HCT116 (cell line): Measurements from ENCODE around the gene ACSM4.

ENCODE experiments used
- CEBPB ChIP-seq: IDR thresholded peaks from 2 replicates; pipeline ENCODE4 v1.6.1; 2012; ENCODE audit warnings: low read depth
- EZH2 ChIP-seq: fragments of 200-600 bp; sonication (generic); IDR thresholded peaks from 2 replicates; pipeline ENCODE4 v1.6.1; 2017; ENCODE audit warnings: antibody characterized with exemption, mixed run types
- POLR2A ChIP-seq: IDR thresholded peaks from 2 replicates; pipeline ENCODE4 v1.7.0; 2011; ENCODE audit warnings: borderline replicate concordance; ENCODE audit not compliant: insufficient read depth, insufficient read length; ENCODE audit errors: extremely low read depth
- POLR2AphosphoS5 ChIP-seq: IDR thresholded peaks from 2 replicates; pipeline ENCODE4 v1.6.1; 2011; ENCODE audit warnings: mild to moderate bottlenecking, low read depth, low read length, moderate library complexity
- SP1 ChIP-seq: IDR thresholded peaks from 2 replicates; pipeline ENCODE4 v1.6.1; 2012; ENCODE audit warnings: low read depth
- TCF7L2 ChIP-seq: IDR thresholded peaks from 2 replicates; pipeline ENCODE4 v1.7.0; 2011; ENCODE audit warnings: borderline replicate concordance, inconsistent platforms; ENCODE audit not compliant: insufficient read depth, insufficient read length; ENCODE audit errors: extremely low read depth
- TF ChIP-seq, protein P1 (sequence below), 3 experiments: fragments of 200-600 bp in 1 of 3; sonication (generic) in 1 of 3; IDR thresholded peaks in 2 of 3; conservative IDR thresholded peaks in 1 of 3; 2 replicates each; pipeline ENCODE4 v1.5.1; 2012 to 2017; ENCODE audit warnings: low read depth in 2 of 3, low read length in 2 of 3, antibody characterized with exemption in 1 of 3, borderline replicate concordance in 1 of 3, control low read depth in 1 of 3, mild to moderate bottlenecking in 1 of 3, mixed read lengths in 1 of 3, mixed run types in 1 of 3, moderate library complexity in 1 of 3; ENCODE audit not compliant: insufficient read depth in 1 of 3
- TF ChIP-seq, protein P2 (sequence below): IDR thresholded peaks from 2 replicates; pipeline ENCODE4 v1.6.1; 2012; ENCODE audit warnings: low read depth

DNA sequence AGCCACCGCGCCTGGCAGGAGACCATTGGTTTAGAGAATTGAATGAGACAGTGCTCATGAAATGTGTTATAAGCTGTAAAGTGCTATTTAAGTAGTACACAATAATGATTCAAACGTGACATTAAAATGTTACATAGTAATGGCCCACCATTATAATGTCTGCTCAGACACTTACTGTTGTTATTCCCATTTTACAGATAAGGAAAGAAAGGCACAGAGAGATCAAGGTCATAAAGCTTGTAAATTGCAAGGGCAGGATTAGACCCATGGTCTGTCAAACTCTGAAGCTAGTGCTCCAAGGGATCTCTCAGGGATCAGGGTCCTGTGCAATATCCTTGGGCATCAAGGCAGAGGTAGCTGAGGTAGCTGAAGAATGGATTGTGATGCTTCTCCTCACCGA lies 6.2 kb downstream of the ACSM4 start:
- TF ChIP-seq, protein P1, sequence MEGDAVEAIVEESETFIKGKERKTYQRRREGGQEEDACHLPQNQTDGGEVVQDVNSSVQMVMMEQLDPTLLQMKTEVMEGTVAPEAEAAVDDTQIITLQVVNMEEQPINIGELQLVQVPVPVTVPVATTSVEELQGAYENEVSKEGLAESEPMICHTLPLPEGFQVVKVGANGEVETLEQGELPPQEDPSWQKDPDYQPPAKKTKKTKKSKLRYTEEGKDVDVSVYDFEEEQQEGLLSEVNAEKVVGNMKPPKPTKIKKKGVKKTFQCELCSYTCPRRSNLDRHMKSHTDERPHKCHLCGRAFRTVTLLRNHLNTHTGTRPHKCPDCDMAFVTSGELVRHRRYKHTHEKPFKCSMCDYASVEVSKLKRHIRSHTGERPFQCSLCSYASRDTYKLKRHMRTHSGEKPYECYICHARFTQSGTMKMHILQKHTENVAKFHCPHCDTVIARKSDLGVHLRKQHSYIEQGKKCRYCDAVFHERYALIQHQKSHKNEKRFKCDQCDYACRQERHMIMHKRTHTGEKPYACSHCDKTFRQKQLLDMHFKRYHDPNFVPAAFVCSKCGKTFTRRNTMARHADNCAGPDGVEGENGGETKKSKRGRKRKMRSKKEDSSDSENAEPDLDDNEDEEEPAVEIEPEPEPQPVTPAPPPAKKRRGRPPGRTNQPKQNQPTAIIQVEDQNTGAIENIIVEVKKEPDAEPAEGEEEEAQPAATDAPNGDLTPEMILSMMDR (IDR thresholded peaks at IDR 0.05 in 2 of 3, conservative IDR thresholded peaks at IDR 0.05 in 1 of 3; ENCODE audit: borderline replicate concordance in 1 of 3, insufficient read depth in 1 of 3, low read depth in 2 of 3, low read length in 2 of 3), result no peak
- no peak for TF ChIP-seq POLR2AphosphoS5
- no peak for TF ChIP-seq EZH2
- no peak for TF ChIP-seq TCF7L2
- no peak for TF ChIP-seq POLR2A
- no peak for TF ChIP-seq CEBPB
- TF ChIP-seq SP1, result no peak
- TF ChIP-seq, protein P2, sequence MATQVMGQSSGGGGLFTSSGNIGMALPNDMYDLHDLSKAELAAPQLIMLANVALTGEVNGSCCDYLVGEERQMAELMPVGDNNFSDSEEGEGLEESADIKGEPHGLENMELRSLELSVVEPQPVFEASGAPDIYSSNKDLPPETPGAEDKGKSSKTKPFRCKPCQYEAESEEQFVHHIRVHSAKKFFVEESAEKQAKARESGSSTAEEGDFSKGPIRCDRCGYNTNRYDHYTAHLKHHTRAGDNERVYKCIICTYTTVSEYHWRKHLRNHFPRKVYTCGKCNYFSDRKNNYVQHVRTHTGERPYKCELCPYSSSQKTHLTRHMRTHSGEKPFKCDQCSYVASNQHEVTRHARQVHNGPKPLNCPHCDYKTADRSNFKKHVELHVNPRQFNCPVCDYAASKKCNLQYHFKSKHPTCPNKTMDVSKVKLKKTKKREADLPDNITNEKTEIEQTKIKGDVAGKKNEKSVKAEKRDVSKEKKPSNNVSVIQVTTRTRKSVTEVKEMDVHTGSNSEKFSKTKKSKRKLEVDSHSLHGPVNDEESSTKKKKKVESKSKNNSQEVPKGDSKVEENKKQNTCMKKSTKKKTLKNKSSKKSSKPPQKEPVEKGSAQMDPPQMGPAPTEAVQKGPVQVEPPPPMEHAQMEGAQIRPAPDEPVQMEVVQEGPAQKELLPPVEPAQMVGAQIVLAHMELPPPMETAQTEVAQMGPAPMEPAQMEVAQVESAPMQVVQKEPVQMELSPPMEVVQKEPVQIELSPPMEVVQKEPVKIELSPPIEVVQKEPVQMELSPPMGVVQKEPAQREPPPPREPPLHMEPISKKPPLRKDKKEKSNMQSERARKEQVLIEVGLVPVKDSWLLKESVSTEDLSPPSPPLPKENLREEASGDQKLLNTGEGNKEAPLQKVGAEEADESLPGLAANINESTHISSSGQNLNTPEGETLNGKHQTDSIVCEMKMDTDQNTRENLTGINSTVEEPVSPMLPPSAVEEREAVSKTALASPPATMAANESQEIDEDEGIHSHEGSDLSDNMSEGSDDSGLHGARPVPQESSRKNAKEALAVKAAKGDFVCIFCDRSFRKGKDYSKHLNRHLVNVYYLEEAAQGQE, result no peak
